IPS-NIHi11 (cell line): ENCODE results near the gene TAL1.

Source experiments
- DNase-seq: peaks from one replicate; pipeline ENCODE4 v3.0.0; 2012; ENCODE audit warnings: mixed read lengths, low spot score

The TAL1 gene

DNA sequence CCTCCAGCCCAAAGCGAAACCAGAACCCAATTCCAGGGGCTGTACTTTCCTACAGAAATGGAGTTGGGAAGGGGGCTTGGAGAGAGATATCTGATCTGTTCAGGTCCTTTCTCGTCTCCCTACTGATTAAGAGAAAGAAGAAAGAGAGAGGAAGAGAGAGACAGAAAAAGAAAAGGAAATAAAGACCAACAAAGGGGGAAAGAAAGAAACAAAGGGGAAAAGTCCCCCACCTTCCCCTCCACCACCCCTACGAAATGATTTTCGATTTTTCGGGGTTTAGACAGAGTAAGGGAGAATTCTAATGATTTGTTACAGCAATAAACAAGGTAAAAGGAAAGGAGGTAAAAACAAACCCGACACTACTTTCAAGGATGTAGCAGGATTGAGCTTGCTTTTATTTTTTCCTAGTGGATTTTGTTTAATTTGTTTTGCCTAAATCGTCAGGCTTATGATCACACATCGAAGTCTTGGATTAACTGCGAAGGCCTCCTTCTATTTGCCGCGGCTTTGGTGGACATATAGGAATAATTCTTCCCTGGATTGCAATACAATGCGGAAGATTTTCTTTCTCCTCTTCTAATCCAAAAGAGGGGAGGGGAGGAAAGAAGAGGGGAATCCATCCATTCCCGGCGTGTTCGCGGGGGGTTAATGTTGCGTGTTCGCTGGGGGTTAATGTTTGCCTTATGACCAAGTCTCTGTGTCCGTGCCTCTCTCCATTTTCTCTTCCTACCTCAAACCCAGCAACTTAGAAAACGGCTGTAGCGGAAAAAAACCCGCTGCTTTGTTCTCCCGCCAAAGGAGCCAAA is 1.9 kb downstream of the TAL1 start:
- DNase-seq, result no peak

DNA sequence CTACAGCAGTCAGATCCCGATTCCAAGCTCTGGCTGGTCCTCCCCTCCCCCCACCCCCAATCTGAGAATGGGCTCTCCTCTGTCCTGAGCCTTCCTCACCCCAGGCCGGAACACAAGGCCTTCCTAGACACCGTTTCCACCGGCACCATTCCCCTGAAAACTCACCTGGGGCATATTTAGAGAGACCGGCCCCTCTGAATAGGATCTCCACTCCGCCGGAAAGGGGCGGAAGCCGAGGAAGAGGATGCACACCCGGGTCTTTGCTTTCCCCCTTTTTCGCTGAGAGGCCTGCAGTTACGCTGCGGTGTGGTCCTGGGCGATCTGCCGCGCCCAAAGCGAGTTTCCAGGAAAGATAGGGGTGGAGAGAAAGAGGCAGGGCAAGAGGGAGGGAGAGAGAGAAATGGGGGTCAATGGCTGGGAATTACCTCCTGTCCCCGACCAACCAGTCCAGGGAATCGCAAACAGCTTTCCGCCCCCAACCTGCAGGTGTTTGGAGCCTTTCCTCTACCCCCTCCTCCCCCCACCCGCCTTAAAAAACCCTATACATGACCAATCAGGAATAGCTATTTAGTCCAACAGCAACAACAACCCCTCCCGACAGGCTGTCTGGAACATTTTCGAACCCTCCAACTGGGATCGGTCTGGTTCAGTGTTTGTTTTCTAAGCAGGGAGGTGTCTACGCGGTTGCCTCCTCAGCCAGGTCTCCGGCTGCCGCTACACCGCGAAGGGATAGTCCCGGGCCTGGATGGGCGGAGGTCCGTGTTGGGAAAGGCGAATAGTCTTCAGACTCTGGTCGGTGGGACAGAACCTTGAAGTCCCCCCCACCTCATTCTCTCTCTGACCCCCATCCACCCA is 2.8 kb downstream of the TAL1 start:
- DNase-seq, result peak; percentile 45

DNA sequence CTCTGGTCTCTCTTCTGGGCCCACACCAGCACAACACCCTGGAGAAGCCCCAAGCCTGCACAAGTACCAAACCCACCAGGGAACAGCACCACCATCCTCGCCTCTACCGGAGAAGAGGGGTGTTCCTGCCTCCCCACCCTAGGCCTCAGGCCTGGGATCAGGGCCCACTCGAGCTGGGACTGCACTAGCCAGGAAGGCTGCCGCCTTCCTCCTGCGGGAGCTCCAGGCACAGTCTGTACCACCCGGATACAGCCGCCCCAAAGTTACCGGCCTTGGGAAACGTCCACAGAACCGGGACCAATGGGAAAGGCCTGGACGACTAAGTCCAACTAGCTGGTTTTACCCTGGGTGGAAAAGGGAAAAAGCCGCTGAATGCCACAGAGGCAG is 3.4 kb downstream of the TAL1 start:
- DNase-seq, result no peak

DNA sequence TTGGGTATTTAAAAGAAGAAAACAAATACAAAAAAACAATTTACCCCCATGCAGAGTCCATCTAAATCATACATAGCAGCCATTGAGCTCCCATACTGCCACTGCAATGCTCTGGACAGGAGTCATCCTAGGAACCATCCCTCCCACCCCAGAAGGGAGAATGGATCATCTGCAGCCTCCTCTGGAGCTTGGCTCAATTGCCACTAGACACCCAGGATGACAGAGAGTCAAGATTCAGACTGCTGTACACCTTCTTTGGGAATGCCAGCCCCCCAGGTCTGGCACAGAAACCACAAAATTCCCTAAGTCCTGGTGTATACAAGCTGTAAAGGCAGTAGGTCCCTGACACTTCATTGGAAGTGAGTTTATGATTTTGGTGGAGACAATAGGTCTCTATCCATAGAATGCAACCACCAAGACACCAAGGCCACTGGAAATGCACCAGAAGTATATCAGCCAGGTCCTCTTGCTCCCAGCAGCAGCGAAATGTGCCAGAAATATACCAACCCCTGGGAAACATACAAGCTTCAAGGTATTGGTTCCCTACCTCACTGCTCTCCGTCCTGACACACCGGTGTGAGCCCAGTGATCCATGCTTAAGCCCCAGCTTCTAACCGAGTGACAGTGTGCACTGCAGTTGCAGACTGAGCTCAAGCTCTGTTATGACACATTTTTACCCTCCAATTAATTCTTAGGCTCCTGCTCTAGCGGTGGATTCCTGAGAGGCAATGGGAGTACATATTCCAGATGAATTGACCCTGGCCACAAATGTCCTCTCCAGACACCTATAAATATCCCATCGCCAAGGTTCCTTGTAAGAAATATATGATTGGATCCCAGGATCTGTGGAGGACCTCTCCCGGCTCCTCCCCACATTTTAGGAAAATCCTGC is 4.4 kb downstream of the TAL1 start:
- DNase-seq, result no peak

DNA sequence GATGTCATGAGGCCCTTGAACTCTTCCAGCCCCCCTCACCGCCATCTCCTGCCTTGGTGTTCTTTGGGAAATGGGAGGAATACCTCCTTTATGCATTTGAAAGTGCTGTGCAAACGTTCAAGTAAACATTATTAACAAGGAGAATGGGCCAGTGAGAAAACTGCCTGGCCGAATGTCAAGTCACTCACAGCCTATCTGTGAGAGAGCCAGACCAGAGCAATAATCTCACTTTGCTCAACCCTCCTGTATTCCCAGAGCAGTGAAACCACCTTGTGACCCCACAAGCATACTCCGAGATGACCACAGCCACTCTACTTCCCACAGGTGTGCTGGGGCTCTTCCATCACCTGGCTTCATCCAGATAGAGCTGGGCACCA is 5.2 kb downstream of the TAL1 start:
- no peak for DNase-seq

DNA sequence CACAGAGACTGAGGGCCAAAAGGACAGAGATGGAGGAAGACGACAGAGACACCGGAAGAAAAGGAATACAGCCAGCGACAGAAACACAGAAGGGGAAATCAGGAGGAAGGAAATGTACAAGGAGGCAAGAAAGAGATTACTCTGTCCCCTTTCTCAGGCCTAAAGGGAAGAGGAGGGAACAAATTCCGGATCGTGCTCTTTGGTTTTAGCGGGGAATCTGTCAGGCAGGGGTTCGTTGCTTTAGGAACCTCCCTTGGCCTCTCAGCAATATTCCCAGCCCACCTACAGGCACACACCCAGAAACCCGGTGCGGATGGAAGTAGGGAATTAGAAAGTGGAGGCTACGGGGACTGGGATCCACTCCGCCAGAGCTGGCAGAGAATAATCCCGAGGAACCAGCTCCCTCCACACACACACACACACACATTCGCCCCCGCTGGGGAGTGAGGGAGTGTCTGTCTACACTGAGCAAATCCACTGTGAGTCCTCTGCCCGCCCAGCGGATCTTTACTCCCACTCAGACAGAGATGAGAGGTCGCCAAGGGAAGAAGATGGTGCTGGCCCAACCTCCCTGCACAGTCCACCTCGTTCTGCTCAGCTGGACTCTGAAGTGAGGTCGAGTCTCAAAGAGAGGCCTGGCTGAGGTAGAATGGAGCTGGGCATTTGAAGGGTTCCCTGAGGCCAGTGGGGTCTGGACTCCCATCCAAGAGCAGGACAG is 5.7 kb downstream of the TAL1 start:
- no peak for DNase-seq

DNA sequence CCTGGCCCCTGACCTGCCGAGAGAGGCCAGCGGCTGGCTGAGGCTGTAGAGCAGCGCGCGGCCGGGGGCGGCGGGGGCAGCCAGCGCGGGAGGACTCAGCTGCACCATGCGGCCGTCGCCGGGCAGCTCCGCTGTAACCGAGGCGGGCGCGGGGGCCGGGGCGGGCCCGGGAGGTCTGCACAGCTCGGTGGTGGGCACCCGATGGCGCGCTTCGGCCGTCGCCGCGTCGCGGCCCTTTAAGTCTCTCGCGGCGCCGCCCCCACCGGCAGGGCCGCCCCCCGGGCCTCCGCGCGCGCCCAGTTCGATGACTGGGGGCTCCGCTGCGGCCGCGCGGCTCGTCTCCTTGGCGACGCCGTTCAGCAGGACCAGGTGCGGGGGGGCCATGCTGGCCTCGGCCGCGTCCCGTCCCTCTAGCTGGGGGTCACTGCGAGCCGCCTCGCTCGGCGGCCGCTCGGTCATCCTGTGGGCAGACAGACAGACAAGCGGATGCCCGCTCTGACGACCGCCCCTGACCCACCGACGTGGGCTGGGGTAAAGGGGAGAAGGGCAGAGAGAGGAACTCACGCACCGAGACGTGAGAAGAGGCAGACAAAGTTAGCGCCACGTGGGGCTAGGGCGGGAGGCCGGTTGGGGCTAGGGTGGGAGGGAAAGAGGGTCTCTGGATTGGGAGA is 6.5 kb downstream of the TAL1 start:
- DNase-seq, result peak; percentile 54

DNA sequence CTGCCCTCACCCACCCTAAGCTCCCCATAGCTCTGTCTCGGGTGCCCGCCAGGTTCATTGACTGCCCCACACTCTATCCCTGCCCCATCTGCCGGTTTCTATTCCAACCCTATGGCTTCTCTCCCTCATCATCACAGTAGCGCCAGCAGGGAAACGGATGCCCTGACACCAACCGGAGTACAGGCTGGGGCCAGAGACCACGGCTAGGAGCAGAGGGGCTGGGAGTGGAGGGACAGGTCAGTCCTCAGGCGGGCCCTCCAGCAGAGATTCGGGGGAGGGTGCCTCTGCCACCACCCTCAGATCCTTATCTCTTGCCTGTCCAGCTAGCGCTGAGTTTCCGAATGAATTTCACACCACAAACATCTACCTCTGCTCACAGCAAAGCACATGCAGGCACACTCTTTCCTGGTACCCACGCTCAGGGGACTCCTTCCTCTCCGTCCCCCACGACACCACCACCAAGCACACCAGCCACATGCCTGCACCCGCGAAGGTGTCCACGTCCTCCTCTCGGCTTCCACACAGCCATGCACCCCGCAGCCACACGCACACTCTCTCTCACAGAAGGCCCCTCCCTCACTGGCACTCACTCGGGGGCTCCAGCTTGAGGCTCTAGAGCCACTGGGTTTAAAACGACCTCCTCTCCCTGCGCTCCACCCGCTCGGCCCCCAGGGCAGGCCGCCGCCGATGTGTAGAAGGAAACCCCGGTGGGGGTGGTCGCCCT is 7.2 kb downstream of the TAL1 start:
- no peak for DNase-seq

DNA sequence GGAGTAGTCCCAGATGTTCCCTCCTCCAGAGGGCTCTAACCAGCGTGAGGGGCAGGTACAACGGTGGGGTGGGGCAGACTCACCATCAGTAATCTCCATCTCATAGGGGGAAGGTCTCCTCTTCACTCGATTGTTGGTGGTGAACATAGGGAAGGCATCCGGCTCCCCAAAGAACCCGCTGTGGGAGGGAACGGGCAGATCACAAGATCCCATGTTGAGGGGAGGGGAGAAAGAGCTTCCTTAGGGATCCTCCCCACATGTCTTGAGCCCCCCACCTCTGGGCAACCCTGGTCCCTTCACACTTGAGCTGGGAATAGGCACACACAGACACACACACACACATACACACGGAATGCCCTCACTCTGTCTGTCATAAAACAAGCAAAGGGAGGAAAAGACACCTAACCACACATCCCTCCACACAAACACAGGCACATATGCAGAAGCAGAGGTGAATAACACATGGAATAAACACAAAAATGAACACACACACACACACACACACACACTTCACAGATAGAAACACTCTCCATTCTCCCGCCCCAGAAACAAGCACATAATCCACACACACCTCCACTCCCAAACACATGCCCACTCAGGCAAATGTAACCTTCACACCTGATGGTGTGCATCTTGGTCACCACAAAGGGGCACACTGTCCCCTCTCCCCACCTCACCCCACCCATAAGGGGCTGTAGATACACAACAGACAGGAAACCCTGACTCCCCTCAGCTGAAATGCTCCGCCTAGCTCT is 7.9 kb downstream of the TAL1 start:
- no peak for DNase-seq

DNA sequence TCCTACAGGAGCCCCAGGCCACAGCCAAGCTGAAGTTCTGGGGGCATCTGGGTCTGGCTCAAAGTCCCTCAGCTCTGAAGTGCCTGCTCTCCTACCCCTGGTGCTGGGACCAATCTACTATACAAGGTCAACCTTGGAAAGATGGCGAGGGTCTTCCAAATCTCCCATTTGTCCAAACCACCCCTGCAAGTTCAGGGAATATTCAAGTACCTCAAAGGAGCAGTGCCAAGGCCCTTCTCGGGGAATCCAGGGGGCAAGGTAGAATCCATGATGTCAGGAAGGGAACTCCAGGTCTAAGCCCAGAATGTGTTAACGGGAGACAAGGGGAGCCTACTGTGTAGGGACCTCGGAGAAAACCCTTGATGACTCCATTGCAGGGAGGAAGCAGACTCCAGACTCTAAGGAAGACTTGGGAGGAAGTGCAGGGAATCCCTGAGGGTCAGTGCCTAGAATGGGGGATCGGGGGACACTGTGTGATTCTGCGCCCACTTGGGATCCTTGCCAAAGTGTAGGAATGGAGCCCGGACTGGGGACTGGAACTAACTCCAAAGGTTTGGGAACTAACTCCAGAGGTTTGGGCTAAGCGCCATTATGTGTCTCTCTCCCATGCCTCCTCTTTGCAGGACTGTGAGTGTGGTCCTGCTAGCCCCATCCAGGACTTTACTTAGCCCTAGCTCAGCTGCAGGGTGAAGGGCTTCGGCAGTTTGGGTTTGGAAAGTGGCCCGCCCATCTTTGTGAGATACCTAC is 8.7 kb downstream of the TAL1 start:
- no peak for DNase-seq

DNA sequence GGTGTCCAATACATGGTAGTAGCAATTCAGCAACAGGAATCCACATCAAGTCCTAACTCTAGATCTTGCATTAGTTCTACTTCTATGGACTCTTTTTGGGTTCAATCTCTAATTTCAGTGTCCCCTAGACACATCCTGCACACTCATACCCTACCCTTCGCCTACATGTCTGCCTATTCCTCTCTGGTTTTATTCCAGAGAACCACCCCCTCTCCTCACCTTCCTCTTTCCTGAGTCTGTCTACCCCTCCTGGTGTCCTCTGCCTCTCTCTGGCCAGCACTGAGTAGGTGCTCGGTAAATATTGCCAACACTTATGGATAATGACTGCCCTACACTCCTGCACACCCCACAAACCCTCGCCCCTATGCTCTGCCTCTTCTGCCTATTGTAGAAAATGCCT is 9.5 kb downstream of the TAL1 start:
- no peak for DNase-seq

DNA sequence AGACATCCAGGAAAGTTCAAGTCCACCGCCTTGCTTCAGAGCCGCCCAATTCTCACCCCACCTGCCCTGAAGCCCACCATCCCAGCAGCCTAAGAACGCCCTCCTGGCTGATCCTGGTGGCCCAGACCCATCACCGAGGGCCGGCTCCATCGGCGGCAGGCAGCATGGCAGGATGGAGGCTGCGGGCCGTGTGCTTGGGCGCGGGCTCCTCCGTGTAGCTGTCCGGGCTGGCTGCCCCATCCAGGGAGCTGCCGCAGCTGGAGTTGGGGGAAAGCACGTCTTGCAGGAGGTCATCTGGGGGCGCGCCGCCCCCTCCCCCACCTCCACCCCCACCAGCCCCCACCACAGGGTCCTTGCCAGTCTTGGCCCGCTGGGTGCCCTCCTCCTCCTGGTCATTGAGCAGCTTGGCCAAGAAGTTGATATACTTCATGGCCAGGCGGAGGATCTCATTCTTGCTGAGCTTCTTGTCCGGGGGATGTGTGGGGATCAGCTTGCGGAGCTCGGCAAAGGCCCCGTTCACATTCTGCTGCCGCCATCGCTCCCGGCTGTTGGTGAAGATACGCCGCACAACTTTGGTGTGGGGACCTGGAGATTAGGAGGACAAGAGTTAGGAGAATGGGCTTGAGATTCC is 12.3 kb downstream of the TAL1 start:
- no peak for DNase-seq

DNA sequence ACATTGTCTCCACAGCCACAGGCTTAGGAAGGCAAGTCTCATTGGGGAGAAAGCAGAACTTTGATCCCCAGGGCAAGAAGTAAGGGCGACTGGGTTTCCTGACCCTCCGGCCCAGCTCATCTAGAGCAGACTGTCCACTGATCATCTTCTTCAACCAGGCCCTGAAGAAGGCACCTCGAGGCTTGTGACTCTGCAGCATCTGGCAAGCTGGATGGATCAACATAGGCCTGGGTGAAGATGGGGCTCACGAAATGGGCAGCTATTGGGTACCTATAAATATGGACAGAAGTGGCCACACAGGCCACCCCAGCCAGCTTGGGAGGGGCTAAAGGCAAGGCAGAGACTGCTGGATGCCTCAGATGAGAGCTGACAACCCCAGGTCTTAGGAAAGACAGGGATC is 13.0 kb downstream of the TAL1 start:
- DNase-seq, result no peak

DNA sequence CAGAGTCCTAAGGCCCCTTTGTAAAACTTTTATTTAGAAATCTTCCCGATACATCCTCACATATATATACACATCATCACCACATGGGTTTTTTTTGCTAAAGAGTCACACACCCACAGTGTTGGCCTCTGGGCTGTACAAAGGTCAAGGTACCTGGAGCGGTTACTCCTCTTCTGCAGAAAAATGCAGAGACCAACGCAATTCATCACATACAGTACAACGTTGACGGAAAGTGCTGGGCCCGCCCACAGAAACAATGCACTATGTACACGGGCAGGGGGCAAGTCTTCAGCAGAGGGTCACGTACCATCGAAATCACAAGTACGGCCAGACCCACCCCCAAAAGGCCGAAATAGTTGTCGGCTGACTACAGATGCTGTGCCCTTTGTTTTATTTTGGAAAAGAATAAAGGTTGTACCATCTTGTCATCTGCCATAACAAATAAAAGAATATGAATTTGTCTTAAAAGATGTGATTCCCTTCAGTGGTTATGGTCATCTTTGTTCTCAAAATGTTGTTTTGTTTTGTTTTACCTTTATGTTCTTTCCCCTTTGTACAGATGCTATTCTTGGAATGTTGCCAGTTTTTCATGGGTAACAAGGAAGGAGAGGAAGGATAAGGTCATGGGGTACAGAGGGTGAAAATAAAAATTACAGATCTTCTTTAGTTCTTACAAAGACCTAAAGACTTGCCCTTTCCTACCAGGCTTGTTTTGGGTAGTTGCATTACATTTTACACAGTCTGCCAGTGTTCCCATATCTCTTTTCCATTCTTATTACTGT is 15.6 kb downstream of the TAL1 start:
- DNase-seq, result no peak

DNA sequence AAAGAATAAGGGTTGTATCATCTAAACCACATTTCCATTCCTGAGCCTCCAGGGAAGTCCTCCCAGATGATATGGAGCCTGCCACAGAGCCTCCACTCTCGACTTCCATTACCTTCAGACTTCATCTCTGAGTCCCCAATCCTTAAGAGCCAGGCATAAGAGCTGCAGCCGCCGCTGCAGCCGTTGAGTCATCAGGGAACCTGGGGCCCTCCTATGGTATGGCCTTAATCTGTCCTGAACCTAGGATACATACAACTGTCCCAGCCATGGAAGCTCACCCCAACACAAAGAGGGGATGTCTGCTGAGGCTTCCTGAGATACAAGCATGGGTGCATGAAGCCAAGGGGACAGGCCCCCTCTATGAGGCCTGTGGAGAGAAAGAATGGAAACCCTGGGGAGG is 16.3 kb downstream of the TAL1 start:
- DNase-seq, result no peak

DNA sequence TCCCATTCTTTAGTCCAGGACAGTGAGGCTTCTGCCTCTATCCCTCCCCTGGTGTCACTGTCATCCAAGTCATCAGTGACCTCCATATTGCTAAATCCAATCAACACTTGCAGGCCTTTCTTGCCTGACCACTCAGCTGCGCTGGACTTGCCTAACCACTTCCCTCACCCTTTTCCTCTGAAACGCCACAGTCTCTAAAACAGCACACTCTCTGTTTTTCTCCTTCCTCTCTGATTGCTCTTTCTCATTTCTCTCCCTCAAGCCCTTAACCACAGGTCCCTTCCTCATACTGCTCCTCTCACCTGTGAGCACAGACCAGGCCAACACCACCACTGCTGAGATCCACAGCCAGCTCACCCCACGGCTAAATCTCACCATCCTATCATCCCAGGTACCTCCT is 17.5 kb downstream of the TAL1 start:
- DNase-seq, result no peak

DNA sequence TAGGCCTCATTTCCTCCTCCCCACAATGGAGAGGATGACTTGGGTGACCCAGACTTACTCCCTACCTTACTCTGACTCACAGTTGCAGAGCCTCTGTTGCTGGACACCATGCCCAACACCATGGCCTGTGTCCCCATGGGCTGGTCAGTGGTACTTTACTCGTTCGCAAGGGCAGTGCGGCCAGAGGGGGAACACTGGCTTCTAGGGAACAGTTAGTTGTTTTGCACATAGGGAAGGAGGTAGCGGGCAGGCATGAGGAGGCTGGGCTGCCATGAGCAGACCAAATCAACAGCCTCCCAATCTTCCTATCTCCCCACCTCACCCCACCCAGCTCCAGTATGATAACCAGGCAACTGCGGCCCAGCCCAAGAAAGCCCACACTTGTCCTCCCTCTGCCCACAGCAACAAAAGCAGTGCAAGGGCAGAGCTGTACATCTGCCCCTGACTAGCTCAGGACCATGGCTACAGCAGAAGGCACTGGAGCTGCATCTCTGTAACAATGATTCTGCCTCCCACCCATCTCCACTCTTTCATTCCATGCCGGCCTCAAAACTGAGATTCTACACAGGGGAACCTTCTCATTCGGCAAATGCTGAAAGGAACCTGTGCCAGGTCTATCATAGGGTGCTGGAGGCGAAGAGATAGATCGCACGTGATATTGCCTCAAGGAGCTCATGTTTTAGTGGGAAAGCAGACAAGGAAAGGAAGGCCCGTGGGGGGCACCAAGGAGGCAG is 18.6 kb downstream of the TAL1 start:
- DNase-seq, result no peak
